GM23248 (cell line): ENCODE results near the gene TRAF2.

ENCODE experiments used
- EZH2 ChIP-seq: fragments of 200-600 bp; sonication (generic); IDR thresholded peaks from 2 replicates; pipeline ENCODE4 v1.6.1; 2018; ENCODE audit warnings: antibody characterized with exemption, mild to moderate bottlenecking; ENCODE audit not compliant: insufficient read depth, poor library complexity, severe bottlenecking
- EZH2phosphoT487 ChIP-seq: fragments of 200-600 bp; sonication (generic); IDR thresholded peaks from 2 replicates; pipeline ENCODE4 v1.6.1; 2018; ENCODE audit warnings: antibody characterized with exemption, moderate library complexity, mild to moderate bottlenecking, low read depth; ENCODE audit not compliant: insufficient read depth

GRCh38 chr9:136854113-136854841 lies 32.0 kb upstream of the TRAF2 start:
- TF ChIP-seq EZH2 (no peak), EZH2phosphoT487 (no peak)
